Activated effector memory CD4-positive, alpha-beta T cell treated with anti-CD3 and anti-CD28 coated beads, Interleukin-2, amount 50 U/mL, for 16 hours (primary cell): ENCODE results near the gene MYH15.

Experiments
- DNase-seq: peaks from one replicate; pipeline ENCODE4 v3.0.0-alpha.2; 2020

The MYH15 gene

DNA sequence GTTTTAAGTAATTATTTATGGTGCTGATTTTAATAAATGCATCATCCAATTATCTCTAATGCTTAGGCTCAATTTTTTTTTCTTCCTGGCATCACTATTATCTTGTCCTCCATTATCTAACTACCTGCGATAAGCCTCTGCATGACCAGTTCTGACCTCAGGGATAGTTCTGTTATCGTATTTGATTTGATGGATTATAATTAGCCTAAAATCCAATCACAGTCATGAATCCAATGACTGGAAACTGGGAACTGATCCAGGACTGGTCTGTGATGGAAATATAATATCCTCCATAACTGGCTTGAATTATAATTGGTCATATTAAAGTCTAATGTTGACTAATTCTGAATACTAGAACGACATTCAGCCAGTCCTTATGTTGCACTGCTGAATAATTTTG is 1.1 kb downstream of the MYH15 start:
- DNase-seq = no peak

DNA sequence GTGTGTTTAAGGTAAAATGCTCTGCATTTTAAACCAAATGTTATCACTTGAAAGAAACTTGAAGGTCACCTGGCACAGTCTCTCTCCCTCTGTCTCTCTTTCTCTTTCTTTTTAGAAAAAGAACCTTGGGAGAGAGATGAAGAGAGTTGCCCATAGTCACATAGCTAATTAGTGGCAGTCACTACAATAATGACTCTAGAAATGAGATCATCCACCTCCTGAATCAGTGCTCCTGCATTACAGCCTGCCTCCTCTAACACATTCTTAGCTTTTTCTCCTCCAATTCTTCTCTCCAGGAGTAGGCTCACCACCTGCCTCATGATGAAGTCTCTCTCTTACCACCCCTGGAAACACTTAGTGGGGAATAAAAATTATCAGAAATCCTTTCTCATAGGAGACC is 2.5 kb downstream of the MYH15 start:
- DNase-seq = no peak

DNA sequence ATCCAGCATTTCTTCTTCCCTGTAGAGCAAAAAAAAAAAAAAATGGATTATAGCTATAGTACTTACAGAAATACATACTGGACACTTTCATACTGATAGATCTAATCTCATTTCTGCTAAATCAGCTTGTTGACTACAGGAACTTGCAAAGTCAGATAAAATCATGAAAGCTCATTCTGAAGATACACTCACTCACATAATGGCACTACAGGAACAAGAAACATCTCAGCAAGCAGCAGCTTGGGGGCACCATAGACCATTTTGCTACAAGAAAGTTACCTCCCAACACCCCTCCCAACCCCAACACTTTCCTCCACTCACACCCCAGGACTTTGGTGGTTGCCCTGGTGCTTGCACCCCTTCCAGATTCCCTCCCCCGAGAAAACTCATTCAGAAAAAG is 4.6 kb downstream of the MYH15 start:
- DNase-seq = no peak

DNA sequence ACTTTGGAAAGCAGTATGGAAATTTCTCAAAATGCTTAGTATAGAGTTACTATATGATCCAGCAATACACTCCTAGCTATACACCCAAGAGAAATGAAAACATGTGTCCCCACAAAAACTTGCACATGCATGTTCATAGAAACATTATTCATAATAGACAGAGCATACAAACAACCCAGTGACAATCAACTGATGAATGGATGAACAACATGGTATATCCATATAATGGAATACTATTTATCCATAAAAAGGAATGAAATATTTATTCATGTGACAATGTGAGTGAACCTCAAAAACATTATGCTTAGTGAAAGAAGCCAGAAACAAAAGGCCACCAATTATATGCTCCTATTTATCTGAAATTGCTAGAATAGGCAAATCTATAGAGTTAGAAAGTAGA is 6.7 kb downstream of the MYH15 start:
- DNase-seq = no peak

DNA sequence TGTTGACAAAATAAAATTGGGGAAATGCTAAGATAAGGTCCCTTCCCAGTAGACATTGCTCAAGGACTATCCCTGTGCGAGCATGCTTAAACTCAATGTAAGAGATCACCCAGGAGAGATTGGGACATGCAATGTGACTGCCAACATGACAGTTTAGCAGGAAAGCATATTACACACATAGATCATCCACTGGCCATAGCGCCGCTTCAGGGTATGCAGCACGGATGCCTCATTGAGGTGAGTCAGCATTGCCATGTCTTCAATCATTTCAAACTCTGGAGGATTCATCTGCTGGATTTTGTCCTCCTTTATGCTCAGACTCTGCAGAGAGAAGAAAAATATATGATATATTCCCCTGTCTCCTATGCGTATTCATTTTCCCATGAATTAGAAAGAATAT is 8.9 kb downstream of the MYH15 start:
- DNase-seq = no peak

DNA sequence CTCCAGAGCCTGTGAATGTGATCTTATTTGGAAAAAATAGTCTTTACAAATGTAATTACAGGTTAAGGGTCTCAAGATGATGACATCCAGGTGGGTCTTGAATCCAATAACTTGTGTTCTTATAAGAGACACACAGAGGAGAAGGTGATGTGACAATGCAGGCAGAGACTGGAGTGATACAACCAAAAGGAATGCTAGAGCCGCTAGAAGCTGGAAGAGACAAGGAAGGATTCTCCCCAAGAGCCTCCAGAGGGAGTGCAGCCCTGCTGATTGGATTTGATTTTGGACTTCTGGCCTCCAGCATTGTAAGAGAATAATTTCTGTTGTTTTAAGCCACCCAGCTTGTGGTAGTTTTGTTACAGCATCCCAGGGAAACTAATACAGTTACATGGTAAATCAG is 9.7 kb downstream of the MYH15 start:
- DNase-seq = no peak

DNA sequence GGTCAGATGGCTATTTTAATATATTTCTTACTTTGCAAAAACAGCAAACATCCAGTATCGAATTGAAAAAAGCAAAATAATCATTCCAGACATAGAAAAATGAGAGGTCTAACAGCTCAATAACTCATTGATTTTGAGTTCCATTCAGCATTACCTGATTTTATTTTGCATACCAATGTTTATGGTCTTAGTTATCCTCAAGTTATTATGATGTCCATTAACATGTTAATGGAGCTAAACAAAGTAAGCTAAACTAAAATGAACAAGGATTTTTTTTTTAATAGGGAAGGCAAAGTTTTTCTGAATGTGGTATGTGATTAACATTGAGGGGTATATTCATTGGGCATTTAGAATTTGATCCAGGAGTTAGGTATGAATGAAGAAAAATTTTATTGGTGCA is 13.1 kb downstream of the MYH15 start:
- no peak for DNase-seq

DNA sequence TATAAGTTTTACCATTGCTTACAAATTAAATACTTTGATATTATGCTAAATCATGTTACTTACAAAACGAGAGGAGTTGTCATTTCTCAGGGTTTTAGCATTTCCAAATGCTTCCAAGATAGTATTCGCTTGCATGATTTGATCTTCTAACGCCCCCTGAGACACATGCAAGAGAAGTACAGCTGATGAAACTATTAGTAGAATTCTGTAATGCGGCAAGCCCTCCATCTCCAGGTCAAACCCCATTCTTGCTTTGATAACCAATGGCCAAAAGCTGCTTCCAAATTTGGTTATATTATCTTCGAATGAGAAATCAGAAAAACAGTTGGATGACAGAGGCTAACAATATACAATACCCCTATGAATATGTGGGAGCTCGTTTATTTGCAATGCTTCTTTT is 14.7 kb downstream of the MYH15 start:
- no peak for DNase-seq

DNA sequence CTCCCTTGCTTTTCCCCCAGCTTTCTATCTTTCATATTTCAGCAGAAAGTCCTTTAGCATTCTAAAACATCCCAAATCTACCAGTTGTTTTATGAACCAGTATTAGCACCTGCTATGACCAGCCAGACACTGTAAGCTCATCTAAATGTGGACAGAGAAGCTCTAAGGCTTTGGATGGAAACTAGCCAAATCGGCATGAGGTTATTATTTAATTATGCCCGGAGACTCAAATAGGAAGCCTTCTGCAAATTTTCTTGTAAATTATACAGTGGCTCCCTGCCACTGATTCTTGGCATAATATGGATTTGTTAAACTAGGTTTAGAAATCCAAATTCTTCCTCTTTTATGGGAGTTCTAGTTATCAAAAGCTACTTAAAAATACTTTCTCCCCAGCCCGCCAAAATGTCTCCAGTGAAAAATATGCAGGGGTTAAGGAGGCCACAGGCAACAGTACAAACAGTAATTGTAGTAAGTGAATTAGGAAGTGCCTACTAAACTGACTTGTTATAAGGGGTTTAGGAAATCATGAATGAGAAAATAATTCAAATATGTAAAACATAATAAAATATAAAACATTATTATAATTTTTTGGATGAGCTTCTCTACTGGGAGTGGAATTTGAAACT is 15.4 kb downstream of the MYH15 start:
- no peak for DNase-seq

DNA sequence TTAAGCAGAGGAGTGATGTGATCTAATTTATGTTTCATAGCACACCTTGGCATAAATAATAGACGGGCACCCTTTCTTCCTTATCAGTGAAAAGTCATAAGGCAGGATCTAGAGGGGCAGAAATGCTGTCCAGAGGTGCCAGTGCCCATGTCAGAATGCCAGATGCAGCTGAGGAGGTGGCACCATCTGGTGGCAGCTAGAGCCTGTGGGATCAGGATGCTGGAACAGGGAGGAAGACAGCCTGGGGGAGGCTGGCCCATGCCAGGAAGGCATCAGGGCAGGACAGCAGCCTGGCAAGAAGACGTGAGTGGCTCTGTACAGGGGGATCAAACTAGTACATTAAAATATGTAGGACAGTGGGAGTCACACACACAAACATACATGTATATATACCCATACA is 16.5 kb downstream of the MYH15 start:
- no peak for DNase-seq

DNA sequence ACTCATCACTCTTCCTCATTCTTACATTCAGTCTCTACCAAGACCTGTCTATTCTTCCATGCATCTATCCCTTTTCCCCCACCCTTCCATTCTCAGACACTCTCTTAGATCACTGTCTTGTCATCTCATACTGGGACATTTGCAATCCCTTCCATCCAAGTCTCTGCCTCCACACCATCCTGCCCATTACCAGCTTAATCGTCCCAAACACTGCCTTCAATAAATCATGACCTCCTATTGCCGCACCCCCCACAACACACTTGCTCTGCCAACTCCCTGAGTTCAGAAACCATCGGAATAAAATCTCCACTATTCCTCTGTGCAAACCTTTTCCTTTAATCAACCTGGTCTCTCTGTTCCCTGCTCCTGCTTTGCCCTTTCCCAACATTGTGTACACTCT is 18.9 kb downstream of the MYH15 start:
- no peak for DNase-seq

DNA sequence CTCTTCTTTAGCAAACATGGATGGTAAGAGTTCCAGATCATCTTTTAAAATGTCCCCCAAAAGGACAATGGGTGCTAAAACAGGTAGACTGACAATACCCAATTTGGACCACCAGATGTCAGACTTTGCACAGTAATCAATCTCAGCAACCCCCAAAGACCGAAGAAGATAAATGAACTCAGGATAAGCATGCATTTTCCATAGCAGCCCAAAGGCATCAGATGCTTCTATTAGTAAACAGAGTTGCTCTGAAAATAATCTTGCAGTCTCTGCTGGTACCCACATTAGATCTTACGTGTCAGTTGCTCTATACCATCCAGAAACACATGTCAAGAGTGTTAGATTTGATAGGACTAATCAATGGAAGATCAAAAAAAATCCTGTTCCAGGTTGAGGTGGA is 20.6 kb downstream of the MYH15 start:
- no peak for DNase-seq

DNA sequence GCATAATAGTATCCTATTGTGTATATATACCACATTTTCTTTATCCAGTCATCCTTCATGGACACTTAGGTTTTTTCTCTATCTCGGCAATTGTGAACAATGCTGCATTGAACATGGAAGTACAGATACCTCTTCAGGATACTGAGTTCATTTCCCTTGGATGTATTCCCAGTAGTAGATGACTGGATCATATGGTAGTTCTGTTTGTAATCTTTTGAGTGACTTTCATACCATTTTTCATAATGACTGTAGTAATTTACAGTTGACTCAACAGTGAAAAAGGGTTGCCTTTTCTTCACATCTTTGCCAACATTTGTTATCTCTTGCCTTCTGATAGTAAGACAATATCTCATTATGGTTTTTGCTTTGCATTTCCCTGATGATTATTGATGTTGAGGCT is 21.8 kb downstream of the MYH15 start:
- no peak for DNase-seq

DNA sequence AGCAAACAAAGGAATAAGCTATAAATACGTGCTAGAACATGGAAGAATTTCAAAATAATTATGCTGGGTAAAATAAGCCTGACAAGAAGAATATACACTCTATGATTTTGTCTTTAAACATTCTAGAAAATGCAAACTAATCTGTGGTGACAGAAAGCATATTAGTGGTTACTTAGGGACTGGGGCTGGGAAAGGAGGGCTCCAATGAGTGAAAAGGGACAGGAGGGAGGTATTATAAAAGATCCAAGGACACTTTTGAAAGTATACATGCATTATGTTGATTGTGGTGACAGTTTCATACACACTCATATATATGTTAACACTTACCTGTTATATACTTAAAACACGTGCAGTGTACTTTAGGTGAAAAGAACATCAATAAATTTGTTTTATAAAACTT is 23.0 kb downstream of the MYH15 start:
- DNase-seq = no peak

DNA sequence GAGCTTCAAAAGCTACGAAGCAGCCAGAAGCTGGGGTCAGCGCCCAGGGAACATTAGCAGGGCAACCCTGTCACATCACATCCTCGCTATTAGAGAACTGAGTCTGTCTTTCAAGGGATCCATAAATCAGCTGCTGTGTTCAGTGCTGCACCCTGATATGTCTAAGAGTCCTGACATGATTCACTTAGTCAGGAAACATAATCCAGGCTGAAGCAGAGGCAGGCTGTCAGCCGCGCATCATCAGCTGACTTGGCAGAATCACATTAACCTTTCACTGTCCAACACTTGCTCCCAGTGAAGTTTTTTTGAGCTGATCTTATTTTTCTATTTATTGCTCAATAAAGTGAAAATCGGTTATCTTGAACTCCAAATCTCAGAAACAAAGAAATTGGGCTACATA is 23.5 kb downstream of the MYH15 start:
- DNase-seq = no peak

DNA sequence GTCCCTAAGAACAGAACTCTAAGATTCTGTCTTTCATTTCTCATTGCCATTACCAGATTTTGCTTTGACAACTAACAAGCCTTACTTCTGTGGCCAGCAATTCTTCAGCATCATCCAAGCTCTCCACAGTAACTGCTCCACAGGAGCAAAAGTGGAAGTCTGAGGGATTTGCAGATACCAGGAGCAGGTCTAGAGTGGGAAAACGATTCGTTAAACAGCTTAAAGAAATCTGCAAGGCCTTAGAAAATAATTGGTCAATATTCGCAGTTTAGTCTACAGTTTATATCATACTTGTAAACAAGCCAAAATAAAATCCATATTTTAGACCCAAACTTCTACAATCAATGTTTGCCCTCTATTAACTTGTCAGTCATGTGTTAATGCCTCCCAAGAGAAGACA is 24.1 kb downstream of the MYH15 start:
- DNase-seq = no peak

DNA sequence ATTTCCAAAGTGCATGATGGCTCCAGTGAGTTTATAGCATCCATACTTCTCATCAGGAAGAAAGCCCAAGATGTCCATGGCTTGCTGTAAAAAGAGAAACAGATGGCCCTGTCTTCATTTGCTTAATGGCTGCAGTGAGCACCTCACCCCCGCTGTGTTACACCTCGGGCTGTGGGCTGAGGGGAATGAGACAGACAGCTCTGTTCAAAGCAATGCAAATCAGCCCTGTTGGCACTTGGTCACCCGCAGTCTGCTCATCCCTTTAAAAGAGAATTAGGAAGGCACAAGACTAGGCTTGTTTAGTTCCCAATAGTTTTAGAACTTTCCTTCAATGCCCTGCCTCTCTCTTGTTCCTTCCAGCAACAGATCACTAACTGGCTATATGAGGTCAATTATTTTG is 25.2 kb downstream of the MYH15 start:
- no peak for DNase-seq

DNA sequence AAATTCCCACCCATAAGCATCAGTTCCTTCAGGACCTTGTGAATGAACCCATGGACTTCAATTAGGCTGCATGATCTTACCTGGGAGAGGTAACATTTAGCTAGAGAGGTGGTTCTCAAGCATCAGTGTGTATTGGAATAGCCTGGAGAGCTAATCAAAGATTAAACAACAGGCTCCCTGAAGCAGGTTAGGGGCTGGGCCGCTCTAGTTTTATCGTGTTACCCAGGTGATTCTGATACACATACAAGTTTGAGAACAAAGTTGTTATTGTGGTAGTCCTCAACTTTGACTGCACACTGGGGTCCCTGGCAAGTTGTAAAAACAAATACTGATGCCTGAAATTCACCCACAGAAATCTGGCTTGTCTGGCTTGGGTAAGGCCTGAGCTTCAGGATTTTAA is 31.2 kb downstream of the MYH15 start:
- no peak for DNase-seq

DNA sequence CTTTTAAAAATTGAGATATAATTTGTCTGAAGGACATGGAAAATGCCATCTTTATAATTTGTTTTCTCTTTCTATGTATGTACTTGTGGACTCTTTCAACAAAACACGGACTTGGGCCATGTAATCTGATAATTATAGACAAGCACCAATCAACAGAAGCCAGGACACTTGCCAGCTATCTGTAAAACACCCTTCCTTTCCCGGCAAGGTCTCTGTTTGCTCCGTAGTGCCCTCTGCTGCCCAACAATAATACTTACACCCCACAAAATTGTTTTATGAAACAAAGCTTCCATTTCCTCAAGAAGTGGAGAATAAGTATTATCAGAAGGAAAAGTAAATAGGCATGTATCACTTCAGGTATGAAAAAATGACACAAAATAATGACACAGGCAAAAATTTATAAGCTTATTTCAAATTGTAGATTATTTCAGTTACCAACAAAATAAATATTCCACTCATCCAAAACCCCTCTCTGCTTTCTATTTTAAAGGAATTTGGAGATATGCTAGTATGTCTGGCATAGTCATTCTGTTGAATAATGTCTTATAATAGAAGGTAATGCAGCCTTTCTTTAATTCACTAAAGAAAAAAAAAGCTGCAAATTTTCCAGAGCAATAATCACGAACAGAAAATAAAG is 32.8 kb downstream of the MYH15 start:
- peak; percentile 83 for DNase-seq

DNA sequence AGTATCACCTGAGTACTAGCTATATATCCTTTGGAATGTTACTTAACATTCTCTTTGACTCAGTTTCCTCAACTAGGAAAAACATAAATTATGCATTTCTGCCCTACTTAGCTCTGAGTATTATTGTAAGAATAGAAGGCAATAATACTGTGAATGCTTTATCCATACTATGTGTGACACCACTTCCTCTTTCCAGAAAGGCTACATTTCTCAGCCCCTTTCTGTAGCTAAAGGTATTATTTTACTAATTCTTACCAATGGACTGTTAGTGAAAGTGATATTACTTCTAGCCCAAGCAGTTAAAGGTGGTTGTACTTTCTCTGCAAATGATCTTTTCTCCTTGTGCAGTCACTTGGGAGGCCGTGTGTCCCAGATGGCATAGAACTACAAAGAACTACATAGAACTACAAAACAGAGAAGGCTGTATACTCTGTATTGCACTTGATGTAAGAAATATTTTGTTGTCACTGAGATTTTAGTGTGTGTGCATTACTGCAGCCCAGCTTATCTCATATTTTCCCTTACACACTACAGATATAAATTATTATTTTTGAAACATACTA is 35.1 kb downstream of the MYH15 start:
- no peak for DNase-seq

DNA sequence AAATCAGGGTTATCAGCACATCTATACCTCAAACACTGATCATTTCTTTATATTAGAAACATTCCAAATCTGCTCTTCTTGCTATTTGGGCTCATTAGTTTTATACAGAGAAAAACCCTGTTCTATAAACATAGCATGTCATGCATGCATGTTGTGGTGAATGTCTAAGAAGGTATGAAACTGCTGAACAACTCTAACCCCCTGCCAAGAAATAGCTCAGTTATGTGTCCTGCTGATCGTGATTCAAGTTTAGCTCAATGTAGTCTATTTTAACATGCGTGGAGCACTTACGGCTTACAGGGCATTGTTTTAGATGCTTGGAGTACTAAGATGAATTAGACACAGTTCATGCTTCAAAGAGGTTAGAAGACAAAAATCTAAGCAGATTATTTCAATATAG is 35.8 kb downstream of the MYH15 start:
- DNase-seq = no peak

DNA sequence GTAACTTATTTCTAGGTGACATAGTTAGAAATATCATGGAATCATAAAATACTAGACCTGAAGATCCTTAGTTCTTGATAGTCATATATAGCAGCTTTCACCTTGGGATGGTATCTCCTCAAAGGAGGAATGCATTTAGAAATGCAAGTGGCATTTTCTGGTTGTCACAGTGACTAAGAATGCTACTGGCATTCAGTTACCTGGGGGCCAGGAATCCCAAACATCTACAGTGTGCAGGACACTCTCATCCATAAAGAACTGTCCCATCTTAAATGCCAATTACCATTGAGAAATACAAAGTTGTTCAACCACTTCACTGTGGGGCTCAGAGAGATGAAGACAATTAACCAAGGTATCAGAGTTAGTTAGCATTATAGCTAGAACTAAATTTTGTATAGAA is 36.7 kb downstream of the MYH15 start:
- no peak for DNase-seq

DNA sequence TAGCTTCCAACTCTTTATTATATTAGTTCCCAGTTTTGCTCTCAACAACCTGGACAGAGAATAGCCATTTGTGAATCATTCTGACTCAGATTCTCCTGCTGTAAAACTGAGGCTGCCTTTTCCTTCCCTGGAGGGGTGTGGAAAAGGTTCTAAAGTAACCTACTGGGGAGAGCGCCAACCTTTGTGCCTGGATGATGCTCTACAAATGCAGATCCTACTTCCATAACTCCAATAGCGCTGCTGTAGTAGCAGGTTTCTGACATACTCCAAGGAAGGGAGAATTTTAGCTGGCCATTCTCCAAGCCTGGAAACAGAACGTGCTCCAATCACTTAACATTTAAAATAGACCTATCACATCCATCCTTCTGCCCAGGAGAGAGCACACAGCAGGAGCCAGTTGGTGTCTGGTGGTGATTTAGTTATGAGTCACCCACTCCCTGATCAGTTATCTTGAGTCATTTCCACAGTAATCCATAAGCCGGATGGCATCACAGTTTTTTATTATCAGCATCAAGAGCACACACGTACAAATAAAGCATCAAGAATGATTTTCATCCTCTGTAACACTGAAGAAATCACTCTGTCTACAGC is 38.3 kb downstream of the MYH15 start:
- DNase-seq = no peak

DNA sequence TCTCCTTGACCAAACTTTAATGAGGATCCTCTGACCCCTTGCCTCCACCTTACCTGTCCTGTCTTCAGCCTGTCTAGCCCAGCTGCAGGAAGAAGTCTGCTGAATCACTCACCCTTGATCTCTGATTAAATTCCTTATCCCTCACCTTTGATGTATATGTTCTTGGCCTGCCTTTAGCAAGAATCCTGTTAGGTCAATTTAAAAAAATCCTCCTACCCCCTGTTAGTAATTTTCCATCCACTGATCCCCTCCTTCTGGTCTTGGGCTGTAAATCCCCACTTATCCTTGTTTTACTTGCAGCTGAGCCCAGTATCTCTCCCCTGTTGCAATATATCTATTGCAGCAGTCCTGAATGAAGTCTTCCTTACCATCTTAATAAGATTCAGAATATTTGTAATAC is 39.0 kb downstream of the MYH15 start:
- DNase-seq = no peak

DNA sequence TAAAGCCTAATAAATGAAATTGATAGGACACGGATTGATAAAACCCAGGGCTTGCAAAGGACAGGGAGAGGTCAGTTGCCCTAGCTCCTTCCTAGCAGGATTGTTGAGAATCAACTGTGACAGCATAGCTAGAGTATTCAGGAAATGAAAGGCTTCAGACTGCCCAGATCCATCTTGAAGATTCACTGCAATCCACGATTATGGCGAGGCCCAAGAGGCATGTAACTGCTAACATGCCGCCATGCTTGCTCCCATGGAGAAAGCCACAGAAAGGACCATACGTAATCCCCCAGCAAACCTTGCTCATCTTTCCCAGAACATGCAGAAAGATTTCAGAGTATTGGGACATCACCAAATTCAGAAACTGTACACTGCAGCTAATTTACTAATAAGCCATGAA is 41.3 kb downstream of the MYH15 start:
- no peak for DNase-seq
